A673 (cell line): ENCODE data around the gene NINJ2. TPM values are rescaled to one million over a fixed set of nuclear protein-coding genes. Genes with fewer than 3 reads are reported as not detected.

Experiments
- BruUV-seq: library from RNA; stranded (reverse); fragments of 400-500 nt; replicated peaks from 2 replicates; lab custom pipeline; 2021; lab: Mats Ljungman, UMichigan
- CTCF ChIA-PET: fragments of 300-600 bp; sonication (Branson Sonifier 250); formaldehyde crosslinking; loops from one replicate; lab custom pipeline; 2022; ENCODE audit warnings: antibody characterized with exemption; lab: Charles Lee
- POLR2A ChIA-PET: fragments of 300-600 bp; sonication (Branson Sonifier 250); formaldehyde crosslinking; loops from one replicate; lab custom pipeline; 2022; ENCODE audit warnings: antibody characterized with exemption; ENCODE audit not compliant: low non-redundant PET; lab: Charles Lee
- DNase-seq: peaks from one replicate; pipeline ENCODE4 v3.0.0-alpha.2; 2015; ENCODE audit warnings: low spot score
- H3K27ac ChIP-seq: fragments of 200-600 bp; sonication (generic); 2 replicates; pipeline ENCODE4 v1.5.1; 2016; ENCODE audit warnings: mixed run types, low read depth, mild to moderate bottlenecking, mixed read lengths, antibody characterized with exemption, low read length; ENCODE audit not compliant: poor library complexity, severe bottlenecking
- H3K27me3 ChIP-seq: fragments of 200-600 bp; sonication (generic); replicated peaks from 2 replicates; pipeline ENCODE4 v1.6.1; 2017; ENCODE audit warnings: mixed run types, low read depth, mild to moderate bottlenecking, mixed read lengths, antibody characterized with exemption, low read length; ENCODE audit not compliant: insufficient read depth, poor library complexity
- H3K36me3 ChIP-seq: fragments of 200-600 bp; sonication (generic); 2 replicates; pipeline ENCODE4 v1.6.1; 2016; ENCODE audit warnings: mixed run types, mild to moderate bottlenecking, mixed read lengths, antibody characterized with exemption, low read length; ENCODE audit not compliant: insufficient read depth, poor library complexity, severe bottlenecking
- H3K4me1 ChIP-seq: fragments of 200-600 bp; sonication (generic); 2 replicates; pipeline ENCODE4 v1.6.1; 2017; ENCODE audit warnings: mixed run types, mild to moderate bottlenecking, mixed read lengths, antibody characterized with exemption, low read length; ENCODE audit not compliant: insufficient read depth, poor library complexity, severe bottlenecking
- H3K4me3 ChIP-seq: fragments of 200-600 bp; sonication (generic); 2 replicates; pipeline ENCODE4 v1.5.1; 2016; ENCODE audit warnings: low read depth, mixed run types, mild to moderate bottlenecking, mixed read lengths, low read length; ENCODE audit not compliant: poor library complexity, severe bottlenecking
- H3K9me3 ChIP-seq: fragments of 200-600 bp; sonication (generic); 2 replicates; pipeline ENCODE4 v1.6.1; 2016; ENCODE audit warnings: mixed run types, low read depth, mild to moderate bottlenecking, mixed read lengths, antibody characterized with exemption, low read length; ENCODE audit not compliant: poor library complexity, severe bottlenecking
- EZH2 ChIP-seq: fragments of 200-600 bp; sonication (generic); IDR thresholded peaks from 2 replicates; pipeline ENCODE4 v1.6.1; 2017; ENCODE audit warnings: borderline replicate concordance, low read depth, mild to moderate bottlenecking, mixed read lengths, antibody characterized with exemption, low read length; ENCODE audit not compliant: poor library complexity, severe bottlenecking
- intact Hi-C: fragments of 100-400 bp; cut with micrococcal nuclease; formaldehyde crosslinking; loops from one replicate; pipeline ENCODE4 v1.10.0; 2022; ENCODE audit not compliant: unreplicated experiment
- total RNA-seq: library from RNA; stranded (reverse); gene quantifications from 2 replicates; pipeline ENCODE4 v1.2.3, GENCODE V29; 2021
- TF ChIP-seq, protein P1 (sequence below): fragments of 300-800, 200-600 bp; sonication (generic); conservative IDR thresholded peaks from 2 replicates; pipeline ENCODE4 v1.5.1; 2017; ENCODE audit warnings: low read depth, mild to moderate bottlenecking, antibody characterized with exemption, low read length, moderate library complexity, mixed read lengths

The NINJ2 gene
- total RNA-seq, 1 experiment from 2014 or later: not detected

DNA sequence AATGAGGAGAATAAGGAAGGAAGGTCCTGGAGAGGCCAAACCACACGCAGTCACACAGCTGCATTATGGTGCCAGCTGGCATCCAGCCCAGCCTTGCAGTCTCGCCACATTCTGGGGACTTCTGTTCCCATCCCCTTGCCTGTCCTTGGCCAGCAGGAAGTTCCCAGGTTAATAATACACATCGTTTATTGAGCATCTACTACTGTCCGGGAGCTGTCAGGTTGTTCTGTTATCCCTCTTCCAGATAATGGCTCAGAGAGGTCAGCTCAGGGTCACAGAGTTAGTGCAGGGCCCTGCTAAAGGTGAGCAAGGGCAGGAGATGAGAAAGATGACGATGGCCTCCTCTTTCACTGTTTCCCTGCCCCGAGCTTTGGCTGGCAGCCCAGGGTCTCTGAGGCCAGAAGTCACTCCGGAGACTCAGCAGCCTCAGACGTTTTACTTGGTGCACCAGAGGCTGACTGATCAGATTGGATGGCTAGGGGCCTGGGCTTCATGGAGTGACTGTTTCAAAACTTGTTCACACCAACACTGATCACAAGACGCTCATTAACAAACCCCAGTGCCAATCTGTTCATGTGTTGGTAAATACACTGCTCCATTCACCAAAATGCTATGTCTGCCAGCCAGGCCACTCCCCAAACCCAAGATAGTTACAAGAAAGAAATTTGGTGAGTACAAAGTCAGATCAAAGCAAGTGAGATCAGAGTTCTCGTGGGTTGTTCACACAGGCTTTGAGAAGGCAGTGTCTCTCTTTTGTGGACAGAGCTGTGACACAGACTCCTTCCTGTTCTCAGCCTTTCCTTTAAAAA lies 124.3 kb downstream of the NINJ2 start:
- CTCF ChIA-PET: no interaction called here
- Histone ChIP-seq H3K9me3 (no peaks in the 10 kb centered on the region), H3K27ac (no peak overlapping the region), H3K4me3 (no peak overlapping the region), H3K27me3 (no peaks in the 10 kb centered on the region), H3K36me3 (no peaks in the 10 kb centered on the region), H3K4me1 (peaks cover 25% of the 10 kb centered on the region)
- POLR2A ChIA-PET: interaction anchor here (0.6 kb wide), 1 partner anchor 131 kb away, joined by 9 read pairs; no protein-coding TSS in a partner anchor
- intact Hi-C loops: no loop called here
- DNase-seq: peak; percentile 70
- no TSS peak for BruUV-seq
- no peak for TF ChIP-seq EZH2
- TF ChIP-seq, protein P1, sequence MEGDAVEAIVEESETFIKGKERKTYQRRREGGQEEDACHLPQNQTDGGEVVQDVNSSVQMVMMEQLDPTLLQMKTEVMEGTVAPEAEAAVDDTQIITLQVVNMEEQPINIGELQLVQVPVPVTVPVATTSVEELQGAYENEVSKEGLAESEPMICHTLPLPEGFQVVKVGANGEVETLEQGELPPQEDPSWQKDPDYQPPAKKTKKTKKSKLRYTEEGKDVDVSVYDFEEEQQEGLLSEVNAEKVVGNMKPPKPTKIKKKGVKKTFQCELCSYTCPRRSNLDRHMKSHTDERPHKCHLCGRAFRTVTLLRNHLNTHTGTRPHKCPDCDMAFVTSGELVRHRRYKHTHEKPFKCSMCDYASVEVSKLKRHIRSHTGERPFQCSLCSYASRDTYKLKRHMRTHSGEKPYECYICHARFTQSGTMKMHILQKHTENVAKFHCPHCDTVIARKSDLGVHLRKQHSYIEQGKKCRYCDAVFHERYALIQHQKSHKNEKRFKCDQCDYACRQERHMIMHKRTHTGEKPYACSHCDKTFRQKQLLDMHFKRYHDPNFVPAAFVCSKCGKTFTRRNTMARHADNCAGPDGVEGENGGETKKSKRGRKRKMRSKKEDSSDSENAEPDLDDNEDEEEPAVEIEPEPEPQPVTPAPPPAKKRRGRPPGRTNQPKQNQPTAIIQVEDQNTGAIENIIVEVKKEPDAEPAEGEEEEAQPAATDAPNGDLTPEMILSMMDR: no peak

DNA sequence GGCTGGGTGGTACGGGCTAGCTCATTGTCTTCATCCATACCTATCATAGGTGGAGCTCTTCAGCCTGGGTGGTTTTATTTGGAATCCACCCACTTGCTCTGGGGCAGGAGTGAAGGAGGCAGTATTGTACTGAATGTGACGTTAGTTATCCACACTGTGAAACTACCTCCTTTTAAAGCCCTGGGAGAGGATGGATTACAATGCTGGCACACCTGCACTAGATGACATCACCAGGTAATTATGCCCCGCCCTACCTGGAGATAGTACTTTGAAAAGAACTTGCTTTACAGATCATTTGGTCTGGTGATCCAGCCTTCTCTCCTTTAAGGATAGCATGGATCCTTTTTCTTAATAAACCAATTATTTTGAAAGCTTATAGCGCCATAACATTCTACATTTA lies 125.5 kb downstream of the NINJ2 start:
- no peak for TF ChIP-seq EZH2
- TF ChIP-seq, protein P1: no peak
- peaks cover 25% of the 10 kb centered on the region for H3K4me1 ChIP-seq
- intact Hi-C loops: no loop called here
- H3K9me3 ChIP-seq: no peaks in the 10 kb centered on the region
- POLR2A ChIA-PET: no interaction called here
- CTCF ChIA-PET: interaction anchor here (1.0 kb wide), 1 partner anchor 85 kb away, joined by 4 read pairs; no protein-coding TSS in a partner anchor
- no peak for DNase-seq
- H3K4me3 ChIP-seq: no peak overlapping the region
- H3K36me3 ChIP-seq: no peaks in the 10 kb centered on the region
- no peaks in the 10 kb centered on the region for H3K27me3 ChIP-seq
- H3K27ac ChIP-seq: no peak overlapping the region
- BruUV-seq: no TSS peak

DNA sequence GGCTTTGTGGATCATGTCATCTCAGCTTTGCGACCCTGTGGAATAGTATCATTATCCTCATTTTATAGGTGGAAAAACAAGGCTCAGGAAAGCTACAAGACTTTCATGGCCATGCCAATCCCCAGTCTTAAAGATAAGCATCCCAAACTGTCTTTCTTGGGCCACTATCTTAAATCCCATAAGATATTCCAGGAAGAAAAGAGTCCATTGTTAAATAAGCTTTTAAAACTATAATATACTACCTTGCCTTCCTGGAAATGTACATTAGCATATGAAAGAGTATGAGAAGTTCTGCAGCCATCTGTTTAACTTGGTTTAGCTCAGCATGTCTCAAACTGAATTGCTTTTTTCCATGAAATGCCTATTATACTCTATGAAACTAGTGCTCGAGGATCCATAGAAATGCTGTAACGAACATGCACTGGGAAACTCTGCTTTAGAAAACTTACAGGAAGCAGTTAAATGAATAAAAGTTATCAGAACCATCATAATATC lies 126.4 kb downstream of the NINJ2 start:
- H3K27me3 ChIP-seq: no peaks in the 10 kb centered on the region
- no peaks in the 10 kb centered on the region for H3K36me3 ChIP-seq
- no peak for DNase-seq
- H3K4me3 ChIP-seq: no peak overlapping the region
- CTCF ChIA-PET: no interaction called here
- no TSS peak for BruUV-seq
- intact Hi-C loops: no loop called here
- TF ChIP-seq EZH2: no peak
- TF ChIP-seq, protein P1: no peak
- POLR2A ChIA-PET: no interaction called here
- peaks cover 15% of the 10 kb centered on the region for H3K4me1 ChIP-seq
- no peaks in the 10 kb centered on the region for H3K9me3 ChIP-seq
- no peak overlapping the region for H3K27ac ChIP-seq
